HCT116 (cell line): Measurements from ENCODE around the gene HTR3B. TPM values are rescaled to one million over a fixed set of nuclear protein-coding genes. Genes with fewer than 3 reads are reported as not detected.

Experiments
- ATAC-seq: fragments of 200-7000 bp; cut with Tn5 transposase; 2 replicates; pipeline ENCODE4 v1.9.1; 2020; ENCODE audit warnings: mild to moderate bottlenecking, moderate library complexity
- BruUV-seq: library from RNA; stranded (reverse); fragments of 400-500 nt; replicated peaks from 2 replicates; lab custom pipeline; 2021; lab: Mats Ljungman, UMichigan
- CTCF ChIA-PET: fragments of 300-600 bp; sonication (Branson Sonifier 250); formaldehyde crosslinking; loops from one replicate; lab custom pipeline; 2021; ENCODE audit warnings: antibody characterized with exemption; lab: Charles Lee
- POLR2A ChIA-PET: fragments of 300-600, 350-600 bp; sonication (Branson Sonifier 250); formaldehyde crosslinking; loops from one replicate; lab custom pipeline; 2021; ENCODE audit warnings: antibody characterized with exemption; lab: Charles Lee
- RAD21 ChIA-PET, 2 experiments: fragments of 300-600 bp; sonication (Branson Sonifier 250); formaldehyde crosslinking; loops; one replicate each; lab custom pipeline; 2023; ENCODE audit warnings: low total read pairs in 2 of 2; ENCODE audit not compliant: uncharacterized antibody in 2 of 2, unreplicated experiment in 2 of 2, low non-redundant PET in 1 of 2; lab: Charles Lee
- DNase-seq: peaks from one replicate; pipeline ENCODE4 v3.0.0-alpha.2; 2010; ENCODE audit warnings: low read depth, low spot score
- H2AFZ ChIP-seq: fragments of 200-600 bp; shearing (Covaris generic), sonication (generic); 2 replicates; pipeline ENCODE4 v1.6.1; 2017; ENCODE audit warnings: low read depth, mixed run types, mixed read lengths, antibody characterized with exemption, low read length; ENCODE audit not compliant: poor library complexity, severe bottlenecking
- H3K27ac ChIP-seq: 2 replicates; pipeline ENCODE4 v1.5.1; 2012; ENCODE audit warnings: low read depth, low read length
- H3K27me3 ChIP-seq: fragments of 200-600 bp; sonication (generic); 2 replicates; pipeline ENCODE4 v1.6.1; 2016; ENCODE audit warnings: mixed run types, low read length, mixed read lengths; ENCODE audit not compliant: insufficient read depth
- H3K36me3 ChIP-seq, 2 experiments: fragments of 200-500 bp in 1 of 2; fragments of 200-600 bp in 1 of 2; sonication (Bioruptor generic) in 1 of 2; sonication (generic) in 1 of 2; 2 replicates each; pipeline versions ENCODE4 v1.5.1 to v1.6.1; 2014 to 2016; ENCODE audit warnings: low read length in 2 of 2, inconsistent platforms in 1 of 2, mixed read lengths in 1 of 2, mixed run types in 1 of 2; ENCODE audit not compliant: insufficient read depth in 2 of 2, control insufficient read depth in 1 of 2
- H3K4me1 ChIP-seq, 2 experiments: fragments of 200-600 bp in 1 of 2; sonication (generic) in 1 of 2; 2 replicates each; pipeline versions ENCODE4 v1.5.1 to v1.6.1; 2012 to 2017; ENCODE audit warnings: low read length in 2 of 2, inconsistent platforms in 1 of 2, mild to moderate bottlenecking in 1 of 2, mixed read lengths in 1 of 2, mixed run types in 1 of 2, moderate library complexity in 1 of 2; ENCODE audit not compliant: insufficient read depth in 2 of 2, control insufficient read depth in 1 of 2
- H3K4me2 ChIP-seq: fragments of 200-600 bp; sonication (generic); 2 replicates; pipeline ENCODE4 v1.6.1; 2017; ENCODE audit warnings: mixed run types, low read length, mixed read lengths
- H3K4me3 ChIP-seq, 2 experiments: fragments of 200-600 bp in 1 of 2; sonication (generic) in 1 of 2; replicated peaks in 1 of 2; 2 replicates each; pipeline ENCODE4 v1.5.1; 2011 to 2016; ENCODE audit warnings: low read length in 2 of 2, control low read depth in 1 of 2, low read depth in 1 of 2, mild to moderate bottlenecking in 1 of 2, mixed read lengths in 1 of 2, mixed run types in 1 of 2
- H3K79me2 ChIP-seq: fragments of 200-600 bp; sonication (generic); 2 replicates; pipeline ENCODE4 v1.6.1; 2017; ENCODE audit warnings: mild to moderate bottlenecking, mixed run types, low read length, moderate library complexity, mixed read lengths; ENCODE audit not compliant: insufficient read depth
- H3K9ac ChIP-seq: fragments of 200-600 bp; sonication (generic); 2 replicates; pipeline ENCODE4 v1.6.1; 2016; ENCODE audit warnings: low read length, mixed read lengths
- H3K9me2 ChIP-seq: fragments of 200-600 bp; sonication (generic), shearing (Covaris generic); 2 replicates; pipeline ENCODE4 v1.6.1; 2017; ENCODE audit warnings: mixed run types, mild to moderate bottlenecking, moderate library complexity; ENCODE audit not compliant: insufficient read depth
- H3K9me3 ChIP-seq, 2 experiments: fragments of 200-500 bp in 1 of 2; fragments of 200-600 bp in 1 of 2; sonication (Bioruptor generic) in 1 of 2; sonication (generic) in 1 of 2; 2 replicates each; pipeline ENCODE4 v1.6.1; 2014 to 2017; ENCODE audit warnings: low read length in 2 of 2, mixed read lengths in 2 of 2, inconsistent platforms in 1 of 2, low read depth in 1 of 2, mild to moderate bottlenecking in 1 of 2, mixed run types in 1 of 2, moderate library complexity in 1 of 2; ENCODE audit not compliant: control insufficient read depth in 1 of 2, insufficient read depth in 1 of 2
- H4K20me1 ChIP-seq: fragments of 200-600 bp; sonication (generic), shearing (Covaris generic); 2 replicates; pipeline ENCODE4 v1.6.1; 2017; ENCODE audit warnings: mixed run types, mild to moderate bottlenecking, moderate library complexity; ENCODE audit not compliant: insufficient read depth
- CBX3 ChIP-seq: IDR thresholded peaks from 2 replicates; pipeline ENCODE4 v1.6.1; 2012; ENCODE audit warnings: low read depth
- CTCF ChIP-seq, 3 experiments: fragments of 200-600 bp in 1 of 3; sonication (generic) in 1 of 3; IDR thresholded peaks in 2 of 3; conservative IDR thresholded peaks in 1 of 3; 2 replicates each; pipeline ENCODE4 v1.5.1; 2012 to 2017; ENCODE audit warnings: low read depth in 2 of 3, low read length in 2 of 3, antibody characterized with exemption in 1 of 3, borderline replicate concordance in 1 of 3, control low read depth in 1 of 3, mild to moderate bottlenecking in 1 of 3, mixed read lengths in 1 of 3, mixed run types in 1 of 3, moderate library complexity in 1 of 3; ENCODE audit not compliant: insufficient read depth in 1 of 3
- EGR1 ChIP-seq: IDR thresholded peaks from 2 replicates; pipeline ENCODE4 v1.6.1; 2012; ENCODE audit warnings: low read depth
- ELF1 ChIP-seq: IDR thresholded peaks from 2 replicates; pipeline ENCODE4 v1.6.1; 2012; ENCODE audit warnings: low read depth, borderline replicate concordance
- EZH2 ChIP-seq: fragments of 200-600 bp; sonication (generic); IDR thresholded peaks from 2 replicates; pipeline ENCODE4 v1.6.1; 2017; ENCODE audit warnings: antibody characterized with exemption, mixed run types
- FOSL1 ChIP-seq: IDR thresholded peaks from 2 replicates; pipeline ENCODE4 v1.6.1; 2012; ENCODE audit warnings: low read depth
- MAX ChIP-seq: IDR thresholded peaks from 2 replicates; pipeline ENCODE4 v1.6.1; 2012
- POLR2A ChIP-seq: IDR thresholded peaks from 2 replicates; pipeline ENCODE4 v1.7.0; 2011; ENCODE audit warnings: borderline replicate concordance; ENCODE audit not compliant: insufficient read depth, insufficient read length; ENCODE audit errors: extremely low read depth
- POLR2AphosphoS5 ChIP-seq: IDR thresholded peaks from 2 replicates; pipeline ENCODE4 v1.6.1; 2011; ENCODE audit warnings: mild to moderate bottlenecking, low read depth, low read length, moderate library complexity
- REST ChIP-seq: IDR thresholded peaks from 2 replicates; pipeline ENCODE4 v1.6.1; 2012; ENCODE audit warnings: low read depth
- SIN3A ChIP-seq: IDR thresholded peaks from 2 replicates; pipeline ENCODE4 v1.6.1; 2012; ENCODE audit warnings: low read depth
- SP1 ChIP-seq: IDR thresholded peaks from 2 replicates; pipeline ENCODE4 v1.6.1; 2012; ENCODE audit warnings: low read depth
- TCF7L2 ChIP-seq: IDR thresholded peaks from 2 replicates; pipeline ENCODE4 v1.7.0; 2011; ENCODE audit warnings: borderline replicate concordance, inconsistent platforms; ENCODE audit not compliant: insufficient read depth, insufficient read length; ENCODE audit errors: extremely low read depth
- ZBTB33 ChIP-seq: IDR thresholded peaks from 2 replicates; pipeline ENCODE4 v1.6.1; 2011; ENCODE audit warnings: mild to moderate bottlenecking, low read length, moderate library complexity; ENCODE audit not compliant: insufficient replicate concordance; ENCODE audit errors: extremely low read depth
- intact Hi-C: fragments of 100-400 bp; cut with micrococcal nuclease; formaldehyde crosslinking; loops from 2 replicates; pipeline ENCODE4 v1.10.0; 2022
- total RNA-seq: library from RNA; stranded (reverse); gene quantifications from one replicate; pipeline ENCODE4 v1.2.1, GENCODE V29; 2021; ENCODE audit not compliant: unreplicated experiment

Gene HTR3B
- total RNA-seq, 1 experiment from 2014 or later: not detected

DNA sequence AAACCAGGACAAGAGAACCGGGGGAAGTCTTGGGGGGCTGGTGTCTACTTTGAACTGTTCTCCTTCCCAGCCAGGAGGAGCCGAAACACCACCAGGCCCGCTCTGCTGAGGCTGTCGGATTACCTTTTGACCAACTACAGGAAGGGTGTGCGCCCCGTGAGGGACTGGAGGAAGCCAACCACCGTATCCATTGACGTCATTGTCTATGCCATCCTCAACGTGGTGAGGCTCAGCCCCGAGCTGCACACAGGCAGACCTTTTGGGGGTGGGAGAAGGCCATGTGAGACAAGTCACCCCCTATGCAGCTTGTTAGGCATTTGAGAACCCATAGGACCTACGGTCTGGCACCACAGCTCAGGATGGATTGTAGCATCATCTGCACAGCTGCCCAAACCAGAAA lies 73.1 kb downstream of the HTR3B start:
- Histone ChIP-seq H3K4me3 (no peak overlapping the region), H3K9me3 (no peaks in the 10 kb centered on the region), H3K79me2 (no peaks in the 10 kb centered on the region), H3K27me3 (peaks cover 54% of the 10 kb centered on the region), H3K9me2 (no peaks in the 10 kb centered on the region), H2AFZ (no peak overlapping the region), H3K36me3 (no peaks in the 10 kb centered on the region), H3K9ac (no peak overlapping the region), H3K27ac (no peak overlapping the region), H3K4me1 (peaks cover 13 to 14% of the 10 kb centered on the region in 2 experiments; a peak in 3 of 4 replicates), H3K4me2 (no peak overlapping the region), H4K20me1 (no peaks in the 10 kb centered on the region)
- POLR2A ChIA-PET: no interaction called here
- RAD21 ChIA-PET: no interaction called here
- BruUV-seq: no TSS peak
- ATAC-seq: no peak
- CTCF ChIA-PET: no interaction called here
- TF ChIP-seq ELF1 (no peak), TCF7L2 (no peak), FOSL1 (no peak), EZH2 (no peak), POLR2A (no peak), EGR1 (no peak), SIN3A (no peak), ZBTB33 (no peak), CTCF (IDR thresholded peaks at IDR 0.05 in 2 of 3, conservative IDR thresholded peaks at IDR 0.05 in 1 of 3; ENCODE audit: borderline replicate concordance in 1 of 3, insufficient read depth in 1 of 3, low read depth in 2 of 3, low read length in 2 of 3) (no peak), MAX (no peak), CBX3 (no peak), REST (no peak), POLR2AphosphoS5 (no peak), SP1 (no peak)
- DNase-seq: no peak
- intact Hi-C loops: loop anchor here (5.0 kb wide), 1 partner anchor 80 kb away; no protein-coding TSS in a partner anchor
